HG03097 (cell line): Measurements from ENCODE around the gene SCN10A.

ENCODE experiments used
- ATAC-seq: cut with Tn5 transposase; IDR thresholded peaks from one replicate; pipeline ENCODE4 v1.9.1; 2021; ENCODE audit not compliant: unreplicated experiment, low FRiP score

SCN10A gene

GRCh38 chr3:38722781-38723568 lies 93.0 kb downstream of the SCN10A start:
- no peak for ATAC-seq

- no peak for ATAC-seq
Measured at GRCh38 chr3:38721207-38721772, 94.7 kb downstream of the SCN10A start.

DNA sequence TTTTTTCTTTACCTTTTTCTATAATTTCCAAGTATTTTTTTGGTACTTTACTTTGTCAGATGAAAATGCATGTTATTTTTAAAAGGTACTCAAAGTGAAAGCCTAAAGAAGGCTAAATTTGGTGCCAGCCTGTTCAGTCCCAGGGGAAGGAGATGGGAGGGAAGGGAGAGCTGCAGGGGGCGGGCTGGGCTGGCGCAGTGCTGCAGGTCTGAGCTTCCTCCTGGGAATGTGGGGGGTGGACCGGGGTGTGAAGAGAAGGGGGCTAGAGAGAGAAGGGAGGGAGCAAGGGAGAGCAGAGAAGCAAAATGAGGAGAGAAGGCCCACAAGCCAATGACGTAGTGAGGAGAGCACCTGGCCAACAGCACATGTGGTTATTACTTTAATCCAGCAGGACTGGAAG lies 95.6 kb downstream of the SCN10A start:
- no peak for ATAC-seq

DNA sequence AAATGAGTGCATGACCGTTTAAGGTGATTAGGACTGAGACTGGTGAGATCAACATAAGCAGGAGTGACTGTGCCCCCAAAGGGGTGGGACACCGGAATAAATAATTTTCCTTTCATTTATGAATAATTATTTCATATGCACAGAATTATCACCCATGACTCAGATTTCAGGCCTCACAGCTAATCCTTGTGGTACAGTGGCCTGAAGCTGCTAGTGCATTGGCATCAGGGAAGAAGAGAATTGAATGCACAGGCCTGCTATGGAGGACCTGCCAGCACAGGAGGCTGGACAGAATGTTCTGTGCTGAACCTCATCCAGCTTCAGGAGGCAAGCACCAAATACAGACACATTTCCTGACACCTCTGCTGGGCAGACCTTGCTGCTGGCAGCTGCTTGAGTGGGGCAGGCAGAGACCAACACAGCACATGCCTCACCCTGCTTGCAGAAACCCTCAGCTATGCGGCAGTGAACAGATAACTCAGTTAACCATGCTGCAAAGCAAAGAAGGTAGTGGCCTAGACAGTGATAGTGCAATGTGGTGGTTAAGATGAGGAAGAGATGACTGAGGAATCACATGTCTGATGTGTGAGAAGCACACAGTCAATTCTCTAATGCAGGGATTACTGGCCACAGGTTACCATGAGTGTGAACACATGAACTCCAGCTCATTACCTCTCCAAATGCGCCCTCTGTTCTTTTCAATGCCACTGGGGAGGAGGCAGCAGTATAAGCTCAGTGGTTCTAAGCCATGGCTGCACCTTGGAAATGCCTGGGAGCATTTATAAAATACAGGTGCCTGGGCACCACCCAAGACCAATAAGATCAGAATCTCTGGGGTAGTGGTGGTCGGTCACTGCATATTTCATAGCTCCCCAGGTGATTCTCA lies 98.4 kb downstream of the SCN10A start:
- ATAC-seq, result no peak

DNA sequence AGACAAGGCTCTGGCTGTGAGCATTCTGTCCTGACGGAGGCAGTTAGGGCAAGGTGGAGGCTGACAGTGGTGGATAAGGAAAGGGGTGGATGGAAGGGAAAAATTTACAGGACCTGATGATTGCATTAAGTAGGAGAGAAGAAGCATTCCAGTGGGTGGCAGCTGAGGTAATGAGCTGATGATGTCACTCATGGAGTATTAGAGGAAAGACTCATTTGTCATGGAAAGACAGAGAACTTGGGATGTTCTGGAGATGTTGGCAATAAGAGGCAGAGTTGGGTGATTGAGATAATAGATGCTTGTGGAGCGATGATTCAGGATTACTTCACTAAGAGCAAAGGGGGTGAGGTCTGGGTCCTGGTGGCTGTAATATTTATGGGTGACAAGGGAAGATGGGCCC lies 102.9 kb downstream of the SCN10A start:
- ATAC-seq, result no peak

DNA sequence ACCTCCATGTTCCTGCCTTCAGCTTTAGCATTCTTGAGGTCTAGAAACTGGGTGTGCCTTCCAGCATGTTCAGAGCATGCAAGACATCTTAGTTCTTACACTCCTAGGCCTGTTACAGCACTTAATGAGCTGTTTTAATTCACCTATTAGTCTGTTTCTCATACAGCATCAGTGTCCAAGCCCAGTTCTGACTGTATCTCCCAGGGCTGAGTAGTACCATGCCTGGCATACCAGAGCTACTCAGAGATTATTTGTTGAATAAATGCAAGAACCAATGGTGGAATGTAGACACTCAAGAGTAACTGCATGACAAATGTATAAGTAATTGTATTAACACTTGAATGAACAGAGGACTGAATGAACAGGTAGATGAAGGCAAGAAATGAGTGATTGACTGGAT lies 104.7 kb downstream of the SCN10A start:
- no peak for ATAC-seq

DNA sequence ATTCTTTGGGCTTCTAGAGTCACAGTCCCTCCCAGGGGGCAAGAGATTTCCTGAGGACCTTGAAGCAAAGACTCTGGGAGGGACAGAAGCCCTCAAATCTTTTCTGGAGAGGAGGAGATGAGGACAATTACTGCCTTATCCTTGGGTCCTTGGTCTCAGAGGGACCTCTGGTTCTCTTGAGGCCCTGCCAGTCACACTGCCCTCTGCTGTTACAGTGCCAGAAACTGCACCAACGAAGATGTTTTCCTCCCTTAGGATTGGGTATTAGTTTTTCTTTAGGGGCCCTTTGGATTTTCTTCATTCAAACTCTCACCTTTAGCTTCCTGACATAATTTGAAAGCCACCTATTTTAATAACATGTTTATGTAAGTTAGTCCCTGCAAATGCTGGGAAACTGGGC lies 108.3 kb downstream of the SCN10A start:
- no peak for ATAC-seq

GRCh38 chr3:38706961-38707360 lies 109.1 kb downstream of the SCN10A start:
- no peak for ATAC-seq

GRCh38 chr3:38702231-38702630 lies 113.8 kb downstream of the SCN10A start:
- no peak for ATAC-seq

- ATAC-seq, result no peak
Measured at GRCh38 chr3:38698760-38699159, 117.3 kb downstream of the SCN10A start.

DNA sequence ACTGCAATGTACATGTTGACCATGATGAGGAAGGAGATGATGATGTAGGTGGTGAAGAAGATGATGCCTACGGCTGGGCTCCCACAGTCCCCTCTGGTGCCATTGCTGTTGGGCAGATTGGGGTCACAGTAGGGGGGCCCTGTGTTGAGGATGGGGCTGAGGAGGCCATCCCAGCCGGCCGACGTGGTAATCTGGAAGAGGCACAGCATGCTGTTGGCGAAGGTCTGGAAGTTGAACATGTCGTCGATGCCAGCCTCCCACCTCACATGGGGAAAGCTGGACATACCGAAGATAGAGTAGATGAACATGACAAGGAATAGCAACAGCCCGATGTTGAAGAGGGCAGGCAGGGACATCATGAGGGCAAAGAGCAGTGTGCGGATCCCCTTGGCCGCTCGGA lies 118.0 kb downstream of the SCN10A start:
- no peak for ATAC-seq

DNA sequence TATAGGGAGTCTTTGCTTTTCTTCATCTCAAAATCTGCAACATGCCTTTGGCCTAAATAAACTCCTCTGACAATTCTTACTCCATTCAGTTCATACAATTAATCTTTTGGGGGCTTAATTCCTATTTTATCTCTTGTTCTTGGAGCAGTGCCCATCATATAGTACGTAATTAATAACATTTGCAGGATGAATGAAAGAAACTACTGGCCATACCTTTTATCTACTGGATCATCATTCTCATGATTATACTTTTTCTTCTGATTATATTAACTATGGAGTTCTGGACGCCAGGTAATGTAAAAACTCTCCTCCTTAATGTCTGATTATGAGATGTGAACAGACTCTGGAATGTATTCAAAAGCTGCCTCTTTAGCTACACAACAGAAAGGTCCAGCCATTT lies 120.0 kb downstream of the SCN10A start:
- ATAC-seq, result no peak

GRCh38 chr3:38690185-38690584 lies 125.8 kb downstream of the SCN10A start:
- no peak for ATAC-seq

DNA sequence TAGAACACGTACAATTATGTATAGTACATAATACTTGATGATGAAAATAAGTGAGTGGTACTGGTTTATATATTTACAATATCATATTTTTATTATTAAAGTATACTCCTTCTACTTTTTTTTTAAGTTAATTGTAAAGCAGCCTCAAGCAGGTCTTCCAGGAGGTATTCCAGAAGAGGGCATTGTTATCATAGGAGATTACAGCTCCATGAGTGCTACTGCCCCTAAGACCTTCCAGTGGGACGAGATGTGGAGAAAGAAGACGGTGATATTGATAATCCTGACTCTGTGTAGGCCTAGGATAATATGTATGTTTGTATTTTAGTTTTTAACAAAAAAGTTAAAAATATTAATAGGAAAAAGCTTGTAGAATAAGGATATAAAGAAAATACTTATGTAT lies 126.2 kb downstream of the SCN10A start:
- no peak for ATAC-seq

DNA sequence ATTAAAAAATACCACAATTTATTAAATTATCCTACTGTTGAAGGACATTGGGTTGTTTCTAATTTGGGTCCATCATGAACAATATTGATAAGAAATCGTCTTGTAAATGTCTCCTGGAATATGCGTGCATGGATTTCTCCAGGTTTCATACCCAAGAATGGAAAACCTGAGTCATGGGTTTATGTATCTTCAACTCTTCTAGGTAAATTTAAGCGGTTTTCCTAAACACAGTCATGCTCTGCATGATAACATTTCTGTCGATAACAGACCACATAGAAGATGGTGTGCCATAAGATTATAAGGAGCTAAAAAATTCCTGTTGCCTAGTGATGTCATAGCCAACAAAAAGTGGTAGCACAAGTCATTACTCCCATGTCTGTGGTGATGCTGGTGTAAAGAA lies 126.7 kb downstream of the SCN10A start:
- ATAC-seq, result no peak

GRCh38 chr3:38687321-38687720 lies 128.7 kb downstream of the SCN10A start:
- ATAC-seq, result no peak

DNA sequence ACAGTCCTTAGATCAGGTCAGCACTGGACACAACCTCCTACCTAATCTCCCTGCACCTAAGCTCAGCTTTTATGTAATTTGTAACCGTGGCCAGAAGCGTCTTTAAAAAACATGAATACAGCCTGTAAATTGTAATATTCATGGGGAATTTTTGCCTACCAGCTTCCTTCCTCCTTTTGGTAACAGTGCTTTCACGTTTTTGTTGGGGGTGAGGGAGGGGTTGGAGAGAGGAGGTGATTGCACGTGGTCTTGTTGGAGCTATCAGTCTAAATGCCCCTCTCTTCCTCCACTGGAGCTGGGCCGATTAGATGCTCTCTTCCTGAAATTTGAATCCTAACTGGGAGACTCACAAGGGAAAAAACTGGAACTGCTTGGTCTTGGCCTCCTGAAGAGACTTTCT lies 131.5 kb downstream of the SCN10A start:
- no peak for ATAC-seq

GRCh38 chr3:38669668-38670067 lies 146.3 kb downstream of the SCN10A start:
- ATAC-seq, result no peak

GRCh38 chr3:38662544-38662943 lies 153.5 kb downstream of the SCN10A start:
- no peak for ATAC-seq

DNA sequence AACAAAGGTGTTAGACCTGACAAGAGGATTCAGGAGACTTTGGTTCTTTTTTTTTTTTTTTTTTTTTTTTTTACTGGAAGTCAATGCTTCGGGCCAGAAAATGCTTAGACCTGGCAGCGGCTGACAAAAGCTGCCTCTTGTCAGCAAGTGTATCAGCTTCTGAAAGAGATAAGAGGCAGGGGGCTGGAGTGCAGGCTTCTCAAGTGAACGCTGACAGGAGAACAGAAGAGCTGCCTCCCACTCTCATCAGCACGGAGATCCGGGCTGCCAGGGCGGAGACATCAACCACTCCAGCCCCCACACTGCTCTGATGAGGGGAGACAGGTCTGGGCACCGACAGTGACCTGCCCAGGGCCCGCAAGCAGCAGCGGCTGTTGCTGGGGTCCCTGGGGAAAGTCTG lies 157.2 kb downstream of the SCN10A start:
- ATAC-seq, result no peak

GRCh38 chr3:38657369-38657768 lies 158.6 kb downstream of the SCN10A start:
- ATAC-seq, result no peak
